GM12878 (cell line): ENCODE data around the gene TOR2A. TPM values are rescaled to one million over a fixed set of nuclear protein-coding genes. Genes with fewer than 3 reads are reported as not detected.

Experiments
- ATAC-seq: fragments of 200-7000 bp; cut with Tn5 transposase; 3 replicates; pipeline ENCODE4 v1.9.1; 2020; ENCODE audit warnings: mild to moderate bottlenecking, moderate library complexity
- BruUV-seq: library from RNA; stranded (reverse); fragments of 400-500 nt; replicated peaks from 2 replicates; lab custom pipeline; 2021; lab: Mats Ljungman, UMichigan
- CTCF ChIA-PET: fragments of 300-600 bp; sonication (Branson Sonifier 250); formaldehyde crosslinking; extraction: SDS; loops from one replicate; lab custom pipeline; 2021; ENCODE audit warnings: inconsistent platforms; lab: Yijun Ruan, JAX
- POLR2A ChIA-PET: fragments of 350-600 bp; formaldehyde crosslinking; extraction: SDS; loops from one replicate; lab custom pipeline; 2021; ENCODE audit warnings: inconsistent platforms; lab: Charles Lee
- RAD21 ChIA-PET: fragments of 300-600 bp; sonication (Branson Sonifier 250); formaldehyde crosslinking; loops from one replicate; lab custom pipeline; 2023; ENCODE audit warnings: antibody characterized with exemption; ENCODE audit not compliant: unreplicated experiment; lab: Charles Lee
- SMC1A ChIA-PET: fragments of 300-600 bp; sonication (Branson Sonifier 250); formaldehyde crosslinking; loops from one replicate; lab custom pipeline; 2023; ENCODE audit not compliant: unreplicated experiment, uncharacterized antibody; lab: Charles Lee
- DNase-seq: peaks from one replicate; pipeline ENCODE4 v3.0.0-alpha.2; 2011; ENCODE audit warnings: low read depth, low spot score
- FAIRE-seq: peaks from 3 replicates; lab custom pipeline; 2011; peaks lifted over from hg19 to GRCh38; lab: Jason Lieb, UNC
- H2AFZ ChIP-seq: 2 replicates; pipeline ENCODE4 v1.6.0; 2011; ENCODE audit warnings: low read depth, low read length, control low read depth; ENCODE audit not compliant: control insufficient read depth
- H3K27ac ChIP-seq: 2 replicates; pipeline ENCODE4 v1.5.1; 2011; ENCODE audit warnings: control low read depth; ENCODE audit not compliant: control insufficient read depth, insufficient read depth
- H3K27me3 ChIP-seq, 2 experiments: replicated peaks in 1 of 2; 2 replicates each; pipeline versions ENCODE4 v1.6.0 to v1.6.1; 2011; ENCODE audit warnings: low read length in 1 of 2; ENCODE audit not compliant: control insufficient read depth in 2 of 2, insufficient read depth in 2 of 2
- H3K36me3 ChIP-seq, 2 experiments: 2 replicates each; pipeline ENCODE4 v1.5.1; 2011; ENCODE audit warnings: low read length in 1 of 2; ENCODE audit not compliant: control insufficient read depth in 2 of 2, insufficient read depth in 2 of 2
- H3K4me1 ChIP-seq: 2 replicates; pipeline ENCODE4 v1.6.1; 2011; ENCODE audit warnings: mild to moderate bottlenecking, low read length, moderate library complexity, mixed read lengths; ENCODE audit not compliant: control insufficient read depth, insufficient read depth
- H3K4me2 ChIP-seq: 2 replicates; pipeline ENCODE4 v1.6.0; 2011; ENCODE audit warnings: control low read depth; ENCODE audit not compliant: control insufficient read depth, insufficient read depth
- H3K4me3 ChIP-seq: fragments of 200-600 bp; sonication (generic); 2 replicates; pipeline ENCODE4 v1.5.1; 2016
- H3K79me2 ChIP-seq: 2 replicates; pipeline ENCODE4 v1.6.0; 2011; ENCODE audit warnings: low read length; ENCODE audit not compliant: control insufficient read depth, insufficient read depth
- H3K9ac ChIP-seq: 2 replicates; pipeline ENCODE4 v1.8.0; 2011; ENCODE audit warnings: low read length, control low read depth, mixed read lengths; ENCODE audit not compliant: control insufficient read depth, insufficient read depth
- H3K9me3 ChIP-seq: replicated peaks from 3 replicates; pipeline ENCODE4 v1.5.1; 2011; ENCODE audit warnings: mild to moderate bottlenecking, low read length; ENCODE audit not compliant: control insufficient read depth, insufficient read depth
- H4K20me1 ChIP-seq: 2 replicates; pipeline ENCODE4 v1.6.0; 2011; ENCODE audit not compliant: control insufficient read depth, insufficient read depth
- EZH2 ChIP-seq: IDR thresholded peaks from 2 replicates; pipeline ENCODE4 v1.6.1; 2012; ENCODE audit warnings: low read depth, mild to moderate bottlenecking, control low read depth, inconsistent platforms, low read length, borderline replicate concordance; ENCODE audit not compliant: control insufficient read depth
- FOXK2 ChIP-seq: fragments of 450-650 bp; IDR thresholded peaks from 2 replicates; pipeline ENCODE4 v1.6.1; 2017; ENCODE audit warnings: mild to moderate bottlenecking, moderate library complexity
- HDAC2 ChIP-seq: fragments of 200-600 bp; sonication (generic); IDR thresholded peaks from 2 replicates; pipeline ENCODE4 v1.6.1; 2017
- ZNF384 ChIP-seq: IDR thresholded peaks from 2 replicates; pipeline ENCODE4 v1.6.1; 2012; ENCODE audit warnings: low read depth, mild to moderate bottlenecking, low read length, improper control_type of control experiment, borderline replicate concordance
- WGBS: methylation state at CpG from one replicate; pipeline ENCODE4 v1.1.6; 2016; ENCODE audit warnings: low lambda C conversion rate; ENCODE audit not compliant: insufficient replicate concordance, insufficient coverage; ENCODE audit errors: missing lambda C conversion rate; 5-methylcytosine and 5-hydroxymethylcytosine counted together
- in situ Hi-C: fragments of 300-500 bp; cut with MboI; formaldehyde crosslinking; loops from 9 replicates; pipeline ENCODE4 v1.14.3; 2018; ENCODE audit warnings: mixed read lengths
- intact Hi-C: fragments of 100-400 bp; cut with micrococcal nuclease; formaldehyde crosslinking; loops from one replicate; pipeline ENCODE4 v1.14.2; 2022; ENCODE audit not compliant: unreplicated experiment
- polyA plus RNA-seq, 11 experiments: library from polyadenylated mRNA; depleted of rRNA in 4 of 11; unstranded in 6 of 11; stranded (reverse) in 5 of 11; fragments of >200 nt; fragmentation: Nextera tagmentation in 4 of 11; fragmentation: Illumina TruSeq in 1 of 11; extraction: Ambion mirVana in 4 of 11; extraction: Trizol in 1 of 11; gene quantifications; 1 replicate in 1 of 11; 2 replicates in 10 of 11; pipeline versions ENCODE4 v1.2.1 to v1.2.3, GENCODE V29; 2011 to 2016; ENCODE audit warnings: inconsistent platforms in 2 of 11, missing spikeins in 2 of 11, low read depth in 1 of 11
- total RNA-seq, 4 experiments: library from RNA; depleted of rRNA in 3 of 4; stranded (reverse); fragments of >200 nt in 3 of 4; fragmentation: Illumina TruSeq in 1 of 4; extraction: Trizol in 1 of 4; gene quantifications; 2 replicates each; pipeline versions ENCODE4 v1.2.1 to v1.2.3, GENCODE V29; 2013 to 2021

The TOR2A gene
- total and polyA plus RNA-seq, 10 of the 15 experiments (the other 5 are each of a cell fraction or from before 2014, with no cell fraction given), result 0.52 to 23.7 (median 8.5) TPM

GRCh38 chr9:127730262-127730661 lies 4.8 kb downstream of the TOR2A start:
- no peak overlapping the region for H3K27ac ChIP-seq
- no peaks in the 10 kb centered on the region for H4K20me1 ChIP-seq
- no peaks in the 10 kb centered on the region for H3K36me3 ChIP-seq
- ATAC-seq (no peak), DNase-seq (no peak), FAIRE-seq (no peak)
- ChIA-PET POLR2A (no interaction called here), SMC1A (no interaction called here), CTCF (interaction anchor here (2.0 to 2.6 kb wide), 2 partner anchors 140 kb away, joined by 6 to 9 read pairs; no protein-coding TSS in a partner anchor), RAD21 (interaction anchor here (0.5 kb wide), 1 partner anchor 130 kb away, joined by 3 read pairs; no protein-coding TSS in a partner anchor)
- H3K9ac ChIP-seq, result no peak overlapping the region
- no peak for TF ChIP-seq HDAC2
- TF ChIP-seq ZNF384, result no peak
- no TSS peak for BruUV-seq
- no peak overlapping the region for H2AFZ ChIP-seq
- no peaks in the 10 kb centered on the region for H3K27me3 ChIP-seq
- no peaks in the 10 kb centered on the region for H3K79me2 ChIP-seq
- H3K4me2 ChIP-seq, result no peak overlapping the region
- H3K4me1 ChIP-seq, result peaks cover 6% of the 10 kb centered on the region
- in situ Hi-C loops, result loop anchor here (5.0 kb wide), 2 partner anchors 138 to 228 kb away; no protein-coding TSS in a partner anchor
- intact Hi-C loops, result no loop called here
- no peak overlapping the region for H3K4me3 ChIP-seq
- 61% methylated on average over 9 of the region's 9 CpGs for WGBS
- no peaks in the 10 kb centered on the region for H3K9me3 ChIP-seq

- Histone ChIP-seq H3K4me2 (no peak overlapping the region), H4K20me1 (no peaks in the 10 kb centered on the region), H3K36me3 (no peaks in the 10 kb centered on the region), H3K9me3 (no peaks in the 10 kb centered on the region), H3K4me3 (no peak overlapping the region), H3K27me3 (no peaks in the 10 kb centered on the region), H3K79me2 (no peaks in the 10 kb centered on the region), H3K27ac (no peak overlapping the region), H3K9ac (no peak overlapping the region), H3K4me1 (peaks cover 6% of the 10 kb centered on the region), H2AFZ (no peak overlapping the region)
- ChIA-PET SMC1A (interaction anchor here (1.2 kb wide), 1 partner anchor 13 kb away, joined by 3 read pairs; the partner anchor contains the start of gene TTC16), POLR2A (interaction anchor here (0.5 kb wide), 1 partner anchor 104 kb away, joined by 6 read pairs; no protein-coding TSS in a partner anchor), CTCF (interaction anchor here (0.7 to 2.0 kb wide), 4 partner anchors 92 to 204 kb away, joined by 3 to 9 read pairs (median 3); no protein-coding TSS in a partner anchor), RAD21 (interaction anchor here (0.5 kb wide), 1 partner anchor 130 kb away, joined by 3 read pairs; no protein-coding TSS in a partner anchor)
- DNase-seq (no peak), FAIRE-seq (no peak), ATAC-seq (no peak)
- BruUV-seq, result no TSS peak
- WGBS, result 51% methylated on average over 18 of the region's 18 CpGs
- in situ Hi-C loops, result loop anchor here (5.0 kb wide), 2 partner anchors 137 to 227 kb away; no protein-coding TSS in a partner anchor
- TF ChIP-seq EZH2 (no peak), FOXK2 (no peak)
- TF ChIP-seq, all 136 proteins: peak for 0
- intact Hi-C loops, result no loop called here
Observed at GRCh38 chr9:127729522-127730256, 5.4 kb downstream of the TOR2A start.
